GM23338 (cell line): Measurements from ENCODE around the gene KLC1.

ENCODE experiments used
- EZH2 ChIP-seq: fragments of 200-600 bp; sonication (generic); IDR thresholded peaks from one replicate; pipeline ENCODE4 v1.8.0; 2017; ENCODE audit warnings: antibody characterized with exemption, mild to moderate bottlenecking, low read depth; ENCODE audit not compliant: unreplicated experiment
- ZNF114 ChIP-seq: fragments of 250-450 bp; sonication (Bioruptor Pico); IDR thresholded peaks from 2 replicates; pipeline ENCODE4 v1.5.0; 2020; ENCODE audit warnings: mild to moderate bottlenecking, moderate library complexity
- TF ChIP-seq, protein P1 (sequence below), 2 experiments: fragments of 200-600 bp in 1 of 2; sonication (generic) in 1 of 2; conservative IDR thresholded peaks; 2 replicates each; pipeline versions ENCODE4 v1.5.1 to v1.6.1; 2016 to 2017; ENCODE audit warnings: antibody characterized with exemption in 2 of 2, low read depth in 2 of 2, mild to moderate bottlenecking in 2 of 2, moderate library complexity in 1 of 2
- TF ChIP-seq, protein P2 (sequence below): IDR thresholded peaks from one replicate; pipeline ENCODE4 v1.6.1; 2018; ENCODE audit warnings: antibody characterized with exemption; ENCODE audit not compliant: unreplicated experiment

DNA sequence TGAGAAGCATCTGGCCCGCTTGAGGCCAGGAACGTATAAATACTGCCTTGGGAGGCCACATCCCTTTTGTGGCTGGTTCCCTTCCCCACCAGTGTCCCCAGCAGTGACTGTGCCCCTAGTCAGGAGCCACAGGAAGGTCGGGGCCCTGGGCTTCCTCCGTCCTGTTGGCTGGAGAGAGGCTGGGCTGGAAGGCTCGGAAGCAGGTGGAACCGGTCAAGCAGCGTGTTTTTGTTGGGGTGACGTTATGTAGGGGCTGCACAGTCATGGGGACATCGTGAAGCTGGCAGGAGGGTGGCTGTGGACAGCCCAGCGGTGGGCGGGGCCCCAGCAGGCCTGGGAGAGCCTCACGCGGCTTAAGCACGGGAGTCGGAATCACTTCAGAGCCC is 76.1 kb downstream of the KLC1 start:
- TF ChIP-seq, protein P1, sequence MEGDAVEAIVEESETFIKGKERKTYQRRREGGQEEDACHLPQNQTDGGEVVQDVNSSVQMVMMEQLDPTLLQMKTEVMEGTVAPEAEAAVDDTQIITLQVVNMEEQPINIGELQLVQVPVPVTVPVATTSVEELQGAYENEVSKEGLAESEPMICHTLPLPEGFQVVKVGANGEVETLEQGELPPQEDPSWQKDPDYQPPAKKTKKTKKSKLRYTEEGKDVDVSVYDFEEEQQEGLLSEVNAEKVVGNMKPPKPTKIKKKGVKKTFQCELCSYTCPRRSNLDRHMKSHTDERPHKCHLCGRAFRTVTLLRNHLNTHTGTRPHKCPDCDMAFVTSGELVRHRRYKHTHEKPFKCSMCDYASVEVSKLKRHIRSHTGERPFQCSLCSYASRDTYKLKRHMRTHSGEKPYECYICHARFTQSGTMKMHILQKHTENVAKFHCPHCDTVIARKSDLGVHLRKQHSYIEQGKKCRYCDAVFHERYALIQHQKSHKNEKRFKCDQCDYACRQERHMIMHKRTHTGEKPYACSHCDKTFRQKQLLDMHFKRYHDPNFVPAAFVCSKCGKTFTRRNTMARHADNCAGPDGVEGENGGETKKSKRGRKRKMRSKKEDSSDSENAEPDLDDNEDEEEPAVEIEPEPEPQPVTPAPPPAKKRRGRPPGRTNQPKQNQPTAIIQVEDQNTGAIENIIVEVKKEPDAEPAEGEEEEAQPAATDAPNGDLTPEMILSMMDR (conservative IDR thresholded peaks at IDR 0.05; ENCODE audit: low read depth in 2 of 2), result no peak
- TF ChIP-seq EZH2, result no peak
- TF ChIP-seq, protein P2, sequence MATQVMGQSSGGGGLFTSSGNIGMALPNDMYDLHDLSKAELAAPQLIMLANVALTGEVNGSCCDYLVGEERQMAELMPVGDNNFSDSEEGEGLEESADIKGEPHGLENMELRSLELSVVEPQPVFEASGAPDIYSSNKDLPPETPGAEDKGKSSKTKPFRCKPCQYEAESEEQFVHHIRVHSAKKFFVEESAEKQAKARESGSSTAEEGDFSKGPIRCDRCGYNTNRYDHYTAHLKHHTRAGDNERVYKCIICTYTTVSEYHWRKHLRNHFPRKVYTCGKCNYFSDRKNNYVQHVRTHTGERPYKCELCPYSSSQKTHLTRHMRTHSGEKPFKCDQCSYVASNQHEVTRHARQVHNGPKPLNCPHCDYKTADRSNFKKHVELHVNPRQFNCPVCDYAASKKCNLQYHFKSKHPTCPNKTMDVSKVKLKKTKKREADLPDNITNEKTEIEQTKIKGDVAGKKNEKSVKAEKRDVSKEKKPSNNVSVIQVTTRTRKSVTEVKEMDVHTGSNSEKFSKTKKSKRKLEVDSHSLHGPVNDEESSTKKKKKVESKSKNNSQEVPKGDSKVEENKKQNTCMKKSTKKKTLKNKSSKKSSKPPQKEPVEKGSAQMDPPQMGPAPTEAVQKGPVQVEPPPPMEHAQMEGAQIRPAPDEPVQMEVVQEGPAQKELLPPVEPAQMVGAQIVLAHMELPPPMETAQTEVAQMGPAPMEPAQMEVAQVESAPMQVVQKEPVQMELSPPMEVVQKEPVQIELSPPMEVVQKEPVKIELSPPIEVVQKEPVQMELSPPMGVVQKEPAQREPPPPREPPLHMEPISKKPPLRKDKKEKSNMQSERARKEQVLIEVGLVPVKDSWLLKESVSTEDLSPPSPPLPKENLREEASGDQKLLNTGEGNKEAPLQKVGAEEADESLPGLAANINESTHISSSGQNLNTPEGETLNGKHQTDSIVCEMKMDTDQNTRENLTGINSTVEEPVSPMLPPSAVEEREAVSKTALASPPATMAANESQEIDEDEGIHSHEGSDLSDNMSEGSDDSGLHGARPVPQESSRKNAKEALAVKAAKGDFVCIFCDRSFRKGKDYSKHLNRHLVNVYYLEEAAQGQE, result no peak
- no peak for TF ChIP-seq ZNF114 (CRISPR knock-in tag)
